Thyroid gland (tissue), 4 donors: ENCODE measurements around the gene SHOC2. TPM values are rescaled to one million over a fixed set of nuclear protein-coding genes. Genes with fewer than 3 reads are reported as not detected.

Experiments
- DNase-seq, 2 donors: peaks; one replicate each; pipeline ENCODE4 v3.0.0-alpha.2; 2019
- H3K27ac ChIP-seq, 3 donors: fragments of 200-600 bp; sonication (generic); 1 replicate in 2 of 3; 2 replicates in 1 of 3; pipeline ENCODE4 v1.5.1; 2016 to 2019; ENCODE audit warnings: mild to moderate bottlenecking in 1 of 3, moderate library complexity in 1 of 3
- H3K27me3 ChIP-seq: fragments of 200-600 bp; sonication (generic); one replicate; pipeline ENCODE4 v1.5.1; 2019
- H3K36me3 ChIP-seq, 2 donors: fragments of 200-600 bp; sonication (generic); one replicate each; pipeline ENCODE4 v1.5.1; 2016 to 2019
- H3K4me1 ChIP-seq, 2 donors: fragments of 200-600 bp; sonication (generic); one replicate each; pipeline ENCODE4 v1.5.1; 2017 to 2019
- H3K4me3 ChIP-seq, 3 donors: fragments of 200-600 bp; sonication (generic); replicated peaks in 1 of 3; 1 replicate in 2 of 3; 2 replicates in 1 of 3; pipeline ENCODE4 v1.5.1; 2016; ENCODE audit warnings: mild to moderate bottlenecking in 1 of 3
- H3K9me3 ChIP-seq: fragments of 200-600 bp; sonication (generic); one replicate; pipeline ENCODE4 v1.5.1; 2017
- POLR2A ChIP-seq, 2 donors: fragments of 450-650 bp; IDR thresholded peaks; one replicate each; pipeline ENCODE4 v1.6.1; 2017; ENCODE audit warnings: antibody characterized with exemption in 2 of 2, mild to moderate bottlenecking in 2 of 2, moderate library complexity in 1 of 2
- WGBS, 2 donors: methylation state at CpG; one replicate each; pipeline ENCODE4 v1.1.5; 2017; 5-methylcytosine and 5-hydroxymethylcytosine counted together
- intact Hi-C: fragments of 100-400 bp; cut with DNase I; formaldehyde crosslinking; loops from one replicate; pipeline ENCODE4 v1.15.1; 2023
- total RNA-seq, 4 donors: library from RNA; depleted of rRNA; stranded (reverse); fragments of >200 nt; gene quantifications; one replicate each; pipeline ENCODE4 v1.2.3, GENCODE V29; 2016
- TF ChIP-seq, protein P1 (sequence below), 6 experiments: fragments of 200-600 bp in 3 of 6; fragments of 450-650 bp in 3 of 6; sonication (generic) in 3 of 6; IDR thresholded peaks; one replicate each; pipeline ENCODE4 v1.5.1; 2016 to 2019; ENCODE audit warnings: antibody characterized with exemption in 6 of 6, mild to moderate bottlenecking in 2 of 6, inconsistent platforms in 1 of 6, moderate library complexity in 1 of 6

The SHOC2 gene
- total RNA-seq, 4 donors from 2014 or later = 62.2 to 96.2 (median 71.1) TPM

GRCh38 chr10:111030042-111030750 lies 110.8 kb downstream of the SHOC2 start:
- no peak overlapping the region for H3K4me3 ChIP-seq
- no peak overlapping the region for H3K27ac ChIP-seq
- WGBS, 2 donors = 98 to 99% methylated on average over 9 of the region's 9 CpGs
- no peaks in the 10 kb centered on the region for H3K4me1 ChIP-seq
- TF ChIP-seq POLR2A (IDR thresholded peaks at IDR 0.05) = no peak
- TF ChIP-seq, protein P1, sequence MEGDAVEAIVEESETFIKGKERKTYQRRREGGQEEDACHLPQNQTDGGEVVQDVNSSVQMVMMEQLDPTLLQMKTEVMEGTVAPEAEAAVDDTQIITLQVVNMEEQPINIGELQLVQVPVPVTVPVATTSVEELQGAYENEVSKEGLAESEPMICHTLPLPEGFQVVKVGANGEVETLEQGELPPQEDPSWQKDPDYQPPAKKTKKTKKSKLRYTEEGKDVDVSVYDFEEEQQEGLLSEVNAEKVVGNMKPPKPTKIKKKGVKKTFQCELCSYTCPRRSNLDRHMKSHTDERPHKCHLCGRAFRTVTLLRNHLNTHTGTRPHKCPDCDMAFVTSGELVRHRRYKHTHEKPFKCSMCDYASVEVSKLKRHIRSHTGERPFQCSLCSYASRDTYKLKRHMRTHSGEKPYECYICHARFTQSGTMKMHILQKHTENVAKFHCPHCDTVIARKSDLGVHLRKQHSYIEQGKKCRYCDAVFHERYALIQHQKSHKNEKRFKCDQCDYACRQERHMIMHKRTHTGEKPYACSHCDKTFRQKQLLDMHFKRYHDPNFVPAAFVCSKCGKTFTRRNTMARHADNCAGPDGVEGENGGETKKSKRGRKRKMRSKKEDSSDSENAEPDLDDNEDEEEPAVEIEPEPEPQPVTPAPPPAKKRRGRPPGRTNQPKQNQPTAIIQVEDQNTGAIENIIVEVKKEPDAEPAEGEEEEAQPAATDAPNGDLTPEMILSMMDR (IDR thresholded peaks at IDR 0.05) = no peak
- no peaks in the 10 kb centered on the region for H3K27me3 ChIP-seq
- intact Hi-C loops = no loop called here
- no peaks in the 10 kb centered on the region for H3K9me3 ChIP-seq
- H3K36me3 ChIP-seq = no peaks in the 10 kb centered on the region
- no peak for DNase-seq

DNA sequence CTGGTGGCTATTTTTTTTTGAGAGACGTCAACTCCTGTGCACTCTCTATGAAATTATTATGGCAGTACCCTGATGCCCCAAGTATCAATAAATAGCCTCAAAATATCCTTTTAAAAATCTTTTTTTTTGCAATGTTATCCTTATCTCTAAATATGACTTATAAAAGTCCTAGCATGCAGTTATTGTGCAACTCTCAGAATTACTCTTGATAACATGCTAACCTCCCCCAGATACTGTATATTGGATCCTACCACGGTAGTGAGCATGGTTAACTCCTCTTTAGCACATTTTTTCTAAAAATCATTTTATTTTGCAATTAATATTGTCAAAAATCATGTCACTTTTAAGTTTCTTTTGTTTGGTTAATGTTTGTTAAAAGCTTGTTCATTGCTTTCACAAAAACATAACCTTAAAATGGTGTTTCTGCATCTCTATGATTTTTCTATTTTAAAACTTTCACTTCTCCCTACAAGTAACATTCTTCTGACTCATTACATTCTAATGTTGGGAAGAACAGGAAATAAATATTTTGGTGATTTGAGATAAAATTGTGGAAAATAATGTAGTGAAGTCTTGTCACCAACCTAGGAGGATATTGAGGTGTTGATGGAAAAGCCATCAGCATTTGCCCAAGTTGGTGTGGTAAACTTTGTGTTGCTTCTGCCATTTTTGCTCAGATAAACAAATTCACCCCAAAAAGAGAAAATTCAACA lies 115.3 kb downstream of the SHOC2 start:
- 87 to 89% methylated on average over 2 of the region's 2 CpGs for WGBS, 2 donors
- Histone ChIP-seq H3K36me3 (no peaks in the 10 kb centered on the region), H3K27ac (no peak overlapping the region), H3K9me3 (no peaks in the 10 kb centered on the region), H3K4me1 (no peaks in the 10 kb centered on the region), H3K4me3 (no peak overlapping the region), H3K27me3 (no peaks in the 10 kb centered on the region)
- intact Hi-C loops = no loop called here
- TF ChIP-seq, protein P1 (IDR thresholded peaks at IDR 0.05) = no peak
- TF ChIP-seq POLR2A (IDR thresholded peaks at IDR 0.05) = no peak
- DNase-seq = no peak

- H3K36me3 ChIP-seq = no peaks in the 10 kb centered on the region
- no peaks in the 10 kb centered on the region for H3K9me3 ChIP-seq
- H3K27ac ChIP-seq = no peak overlapping the region
- TF ChIP-seq, protein P1 (IDR thresholded peaks at IDR 0.05) = no peak
- TF ChIP-seq POLR2A (IDR thresholded peaks at IDR 0.05) = no peak
- no peaks in the 10 kb centered on the region for H3K4me1 ChIP-seq
- no peaks in the 10 kb centered on the region for H3K27me3 ChIP-seq
- intact Hi-C loops = no loop called here
- DNase-seq = no peak
- H3K4me3 ChIP-seq = no peak overlapping the region
Measured at GRCh38 chr10:111035542-111035941, 116.1 kb downstream of the SHOC2 start.

DNA sequence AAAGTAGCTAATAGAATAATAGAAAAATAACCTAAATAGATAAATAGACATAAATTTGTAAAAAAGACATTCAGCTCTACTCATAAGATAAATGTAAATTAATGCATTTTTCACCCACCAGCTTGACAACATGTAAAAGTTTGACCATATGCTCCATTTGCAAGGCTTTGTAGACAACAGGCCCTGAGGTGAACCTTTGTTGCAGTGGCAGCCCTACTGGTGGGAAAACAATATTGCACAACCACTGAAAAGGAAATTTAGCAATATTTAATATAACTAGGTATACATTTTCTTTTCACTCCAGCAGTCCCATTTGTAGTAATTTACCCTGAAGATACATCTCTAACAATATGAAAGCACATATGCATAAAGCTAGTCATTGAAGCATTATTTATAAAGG lies 118.5 kb downstream of the SHOC2 start:
- Histone ChIP-seq H3K27ac (no peak overlapping the region), H3K27me3 (no peaks in the 10 kb centered on the region), H3K9me3 (no peaks in the 10 kb centered on the region), H3K4me3 (no peak overlapping the region), H3K36me3 (no peaks in the 10 kb centered on the region), H3K4me1 (no peaks in the 10 kb centered on the region)
- TF ChIP-seq, protein P1 (IDR thresholded peaks at IDR 0.05) = no peak
- TF ChIP-seq POLR2A (IDR thresholded peaks at IDR 0.05) = no peak
- DNase-seq = no peak
- intact Hi-C loops = no loop called here

DNA sequence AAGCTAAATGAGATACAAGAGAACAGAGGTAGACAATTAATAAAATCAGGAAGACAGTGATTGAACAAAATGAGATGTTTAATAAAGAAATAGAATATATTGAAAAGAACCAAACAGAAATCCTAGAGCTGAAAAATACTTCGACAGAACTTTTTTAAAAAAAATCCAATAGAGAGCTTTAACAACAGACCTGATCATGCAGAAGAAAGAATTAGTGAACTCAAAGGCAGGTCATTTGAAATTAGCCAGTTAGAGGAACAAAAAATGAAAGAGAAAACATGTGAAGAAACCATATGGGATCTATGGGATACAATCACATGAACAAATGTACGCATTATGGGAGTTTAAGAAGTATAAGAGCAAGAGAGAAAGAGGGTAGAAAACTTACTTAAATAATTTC lies 120.1 kb downstream of the SHOC2 start:
- Histone ChIP-seq H3K27me3 (no peaks in the 10 kb centered on the region), H3K9me3 (no peaks in the 10 kb centered on the region), H3K4me1 (no peaks in the 10 kb centered on the region), H3K36me3 (no peaks in the 10 kb centered on the region), H3K27ac (no peak overlapping the region), H3K4me3 (no peak overlapping the region)
- no peak for TF ChIP-seq POLR2A (IDR thresholded peaks at IDR 0.05)
- TF ChIP-seq, protein P1 (IDR thresholded peaks at IDR 0.05) = no peak
- intact Hi-C loops = no loop called here
- no peak for DNase-seq
- 87 to 88% methylated on average over 2 of the region's 2 CpGs for WGBS, 2 donors
